ENCODE results near the gene OR1F1. TPM values are rescaled to one million over a fixed set of nuclear protein-coding genes. Genes with fewer than 3 reads are reported as not detected.
"Not testable (repeated sequence)": the region's sequence is repeated elsewhere in the genome, so short reads cannot be mapped to it uniquely, and the experiment has no call there.

Gene OR1F1
- polyA plus RNA-seq (ENCODE audit: insufficient read length in 4 of 4): not detected

DNA sequence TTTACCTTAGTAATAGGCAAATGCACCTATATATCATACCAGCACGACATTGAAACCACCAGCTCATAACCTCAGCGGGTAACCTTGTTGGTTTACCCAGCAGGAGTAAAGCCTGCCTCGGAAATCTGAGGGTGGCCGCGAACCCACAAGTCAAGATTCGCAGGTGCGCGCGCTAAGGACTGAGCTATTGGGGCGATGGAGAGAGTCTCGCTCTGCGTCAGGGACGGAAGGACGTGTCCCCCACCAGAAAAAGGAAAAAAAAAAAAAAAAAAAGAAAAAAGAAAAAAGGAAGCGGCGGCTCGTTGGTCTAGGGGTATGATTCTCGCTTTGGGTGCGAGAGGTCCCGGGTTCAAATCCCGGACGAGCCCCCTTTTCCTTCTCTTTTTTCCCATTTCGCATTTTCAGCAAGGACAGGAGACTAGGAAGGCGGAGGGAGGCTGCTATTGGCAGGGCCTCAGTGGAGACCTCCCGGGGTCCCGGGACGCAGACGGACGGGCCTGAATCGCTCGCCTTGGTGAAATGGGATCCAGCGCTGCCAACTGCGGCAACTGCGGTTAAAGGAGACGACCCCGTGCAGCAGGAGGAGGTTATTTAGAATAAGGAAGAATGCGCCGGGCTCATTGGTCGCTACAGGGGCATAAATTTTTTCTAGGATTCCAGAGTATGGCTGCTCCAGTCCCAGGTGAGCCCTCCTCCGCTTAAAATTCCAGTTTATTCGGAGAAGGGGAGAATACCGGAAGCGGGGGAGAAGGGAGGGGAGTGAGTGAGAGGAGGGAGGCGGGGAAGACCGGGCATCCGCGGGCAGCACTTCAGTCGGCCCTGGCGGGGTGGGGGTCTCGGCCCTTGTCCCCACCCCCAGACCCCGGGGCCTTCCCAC is at the start of gene OR1F1:
TSS of gene OR1F1 (plus strand) at position 407 of the 877 bp plus-strand sequence.
- DNase-seq (ENCODE audit: low read depth in 4 of 4, low spot score in 3 of 4): no peak

DNA sequence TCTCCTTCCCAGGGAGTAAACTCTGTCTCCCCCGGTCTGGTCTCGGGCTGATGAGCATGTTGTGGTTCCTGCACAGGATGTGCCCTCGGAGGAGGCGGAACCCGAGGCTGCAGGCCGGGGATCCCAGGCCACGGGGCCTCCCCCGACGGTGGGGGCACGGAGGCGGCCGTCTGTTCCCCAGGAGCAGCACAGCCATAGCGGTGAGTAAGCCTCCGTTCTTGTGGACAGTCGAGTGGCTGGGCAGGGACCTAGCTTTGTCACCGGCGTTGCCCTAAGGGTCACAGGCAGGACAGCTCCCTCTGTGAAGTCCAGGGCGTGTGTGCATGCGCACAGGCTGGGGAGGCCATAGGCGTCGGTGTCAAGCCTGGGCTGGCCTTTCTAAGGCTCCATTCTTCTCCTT is 49.7 kb upstream of the OR1F1 start:
- DNase-seq (ENCODE audit: low read depth in 4 of 4, low spot score in 3 of 4): no peak

DNA sequence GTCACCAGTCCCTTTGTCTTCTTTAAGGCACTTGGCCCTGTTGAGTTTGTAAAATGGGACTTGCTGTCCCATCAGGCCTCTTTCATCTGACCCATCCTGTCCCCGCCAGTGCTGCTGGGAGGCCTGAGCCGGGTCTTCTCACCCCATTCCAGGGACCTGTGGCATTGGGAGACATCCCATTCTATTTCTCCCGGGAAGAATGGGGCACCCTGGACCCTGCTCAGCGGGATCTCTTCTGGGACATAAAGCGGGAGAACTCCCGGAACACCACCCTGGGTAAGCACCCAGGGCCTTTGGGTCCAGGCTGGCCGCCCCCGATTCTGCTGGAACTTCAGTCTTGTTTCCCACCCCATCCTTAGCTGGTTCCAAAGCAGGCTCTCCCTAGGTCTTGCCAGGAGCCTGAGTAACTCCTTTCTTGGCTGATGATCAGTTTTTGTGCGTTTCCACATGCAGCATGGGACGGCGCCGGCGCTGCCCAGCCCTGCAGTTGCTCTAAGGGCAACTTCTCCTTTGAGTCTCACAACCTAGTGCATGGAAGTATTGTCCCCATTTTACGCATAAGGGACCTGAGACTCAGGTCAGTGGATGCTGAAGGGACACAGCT is 49.1 kb upstream of the OR1F1 start:
- DNase-seq (ENCODE audit: low read depth in 4 of 4, low spot score in 3 of 4): no peak

DNA sequence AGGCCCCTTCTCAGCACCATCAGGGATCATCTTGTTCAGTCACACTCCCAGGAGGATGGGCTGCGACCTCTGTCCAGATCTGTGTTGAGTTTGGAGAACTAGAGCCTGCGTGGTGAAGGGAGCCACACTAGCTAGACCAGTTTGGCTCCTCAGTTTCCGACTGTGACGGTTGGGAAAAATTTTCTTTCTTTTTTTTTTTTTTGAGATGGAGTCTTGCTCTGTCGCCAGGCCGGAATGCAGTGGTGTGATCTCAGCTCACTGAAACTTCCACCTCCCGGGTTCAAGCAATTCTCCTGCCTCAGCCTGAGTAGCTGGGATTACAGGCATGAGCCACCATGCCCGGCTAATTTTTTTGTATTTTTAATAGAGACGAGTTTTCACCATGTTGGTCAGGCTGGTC is 48.4 kb upstream of the OR1F1 start:
- DNase-seq (ENCODE audit: low read depth in 4 of 4, low spot score in 3 of 4): not testable (repeated sequence)

DNA sequence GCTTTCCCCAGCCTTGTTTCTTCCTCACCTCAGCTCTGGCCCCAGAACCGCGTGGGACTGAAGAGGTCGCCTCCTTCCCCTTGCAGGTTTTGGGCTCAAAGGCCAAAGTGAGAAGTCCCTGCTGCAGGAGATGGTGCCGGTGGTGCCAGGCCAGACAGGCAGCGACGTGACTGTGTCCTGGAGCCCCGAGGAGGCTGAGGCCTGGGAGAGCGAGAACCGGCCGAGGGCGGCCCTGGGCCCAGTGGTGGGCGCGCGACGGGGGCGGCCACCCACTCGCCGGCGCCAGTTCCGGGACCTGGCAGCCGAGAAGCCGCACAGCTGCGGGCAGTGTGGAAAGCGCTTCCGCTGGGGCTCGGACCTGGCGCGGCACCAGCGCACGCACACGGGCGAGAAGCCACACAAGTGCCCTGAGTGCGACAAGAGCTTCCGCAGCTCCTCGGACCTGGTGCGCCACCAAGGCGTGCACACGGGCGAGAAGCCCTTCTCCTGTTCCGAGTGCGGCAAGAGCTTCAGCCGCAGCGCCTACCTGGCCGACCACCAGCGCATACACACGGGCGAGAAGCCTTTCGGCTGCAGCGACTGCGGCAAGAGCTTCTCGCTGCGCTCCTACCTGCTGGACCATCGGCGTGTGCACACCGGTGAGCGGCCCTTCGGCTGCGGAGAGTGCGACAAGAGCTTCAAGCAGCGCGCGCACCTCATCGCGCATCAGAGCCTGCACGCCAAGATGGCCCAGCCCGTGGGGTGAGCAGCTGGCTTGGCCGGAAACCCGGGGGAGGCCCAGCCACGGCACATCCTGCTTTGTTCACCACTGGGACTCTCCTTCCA is 47.2 kb upstream of the OR1F1 start:
- DNase-seq (ENCODE audit: low read depth in 4 of 4, low spot score in 3 of 4): no peak

DNA sequence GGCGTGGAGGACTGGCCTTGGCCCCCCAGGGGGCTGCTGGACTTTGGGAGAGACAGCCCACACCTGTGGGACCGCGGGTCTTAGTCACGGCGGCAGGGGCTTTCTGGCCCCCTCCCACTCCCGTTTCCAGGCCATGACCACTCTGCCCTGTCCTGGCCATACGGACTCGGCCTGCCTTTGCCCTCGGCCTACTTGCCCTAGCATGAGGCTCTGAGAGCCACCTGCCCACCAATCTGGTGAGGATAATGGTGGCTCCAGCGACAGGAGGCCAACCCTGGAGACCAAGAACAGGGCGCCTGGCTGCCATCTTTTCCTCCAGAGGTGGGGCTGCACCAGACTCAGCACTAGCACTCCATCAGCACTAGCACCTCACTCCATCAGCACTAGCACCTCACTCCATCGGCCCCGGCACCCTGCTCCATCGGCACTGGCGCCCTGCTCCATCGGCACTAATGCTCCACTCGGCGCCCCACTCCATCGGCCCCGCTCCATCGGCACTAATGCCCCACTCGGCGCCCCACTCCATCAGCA is 46.2 kb upstream of the OR1F1 start:
- no peak for DNase-seq (ENCODE audit: low read depth in 4 of 4, low spot score in 3 of 4)

GRCh38 chr16:3142327-3142726 is 45.7 kb upstream of the OR1F1 start:
- no peak for DNase-seq (ENCODE audit: low read depth in 4 of 4, low spot score in 3 of 4)

GRCh38 chr16:3142770-3143169 is 45.2 kb upstream of the OR1F1 start:
- DNase-seq (ENCODE audit: low read depth in 4 of 4, low spot score in 3 of 4): no peak

- no peak for DNase-seq (ENCODE audit: low read depth in 4 of 4, low spot score in 3 of 4)
Measured at GRCh38 chr16:3143189-3143588, 44.8 kb upstream of the OR1F1 start.

DNA sequence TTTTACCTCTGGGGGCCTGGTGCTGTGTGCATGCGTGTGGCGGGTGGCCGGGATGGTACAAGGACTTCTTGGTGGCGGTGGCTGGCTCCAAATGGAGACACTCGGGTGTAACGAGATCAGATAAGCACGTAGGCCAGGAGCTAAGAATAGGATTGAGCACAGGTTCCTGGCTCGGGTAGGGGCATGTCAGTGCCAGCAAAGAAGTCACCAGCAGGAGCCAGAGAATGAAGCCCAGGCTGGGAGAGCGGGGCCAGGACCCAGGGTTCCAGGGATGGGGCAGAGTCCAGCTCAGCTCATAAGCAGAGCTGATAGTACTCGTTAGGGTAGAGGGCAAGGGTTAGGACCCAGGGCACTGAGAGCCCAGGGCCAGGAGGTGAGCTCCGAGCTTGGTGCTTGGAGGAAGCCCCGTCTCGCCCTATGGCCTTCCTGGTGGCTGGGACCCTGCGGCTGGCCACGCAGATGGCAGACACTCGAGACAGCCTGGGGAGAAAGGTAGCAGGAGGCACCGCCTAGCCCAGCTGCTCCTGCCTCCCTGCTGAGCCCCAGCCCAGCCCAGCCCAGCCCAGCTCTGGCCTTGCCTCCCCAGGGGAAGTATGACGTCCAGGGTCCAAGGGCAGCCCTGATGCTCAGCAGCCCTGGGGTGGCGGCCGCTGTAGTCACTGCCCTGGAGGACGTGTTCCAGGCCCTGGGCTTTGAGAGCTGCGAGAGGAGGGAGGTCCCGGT is 44.2 kb upstream of the OR1F1 start:
- no peak for DNase-seq (ENCODE audit: low read depth in 4 of 4, low spot score in 3 of 4)

- no peak for DNase-seq (ENCODE audit: low read depth in 4 of 4, low spot score in 3 of 4)
Measured at GRCh38 chr16:3144321-3144983, 43.6 kb upstream of the OR1F1 start.

DNA sequence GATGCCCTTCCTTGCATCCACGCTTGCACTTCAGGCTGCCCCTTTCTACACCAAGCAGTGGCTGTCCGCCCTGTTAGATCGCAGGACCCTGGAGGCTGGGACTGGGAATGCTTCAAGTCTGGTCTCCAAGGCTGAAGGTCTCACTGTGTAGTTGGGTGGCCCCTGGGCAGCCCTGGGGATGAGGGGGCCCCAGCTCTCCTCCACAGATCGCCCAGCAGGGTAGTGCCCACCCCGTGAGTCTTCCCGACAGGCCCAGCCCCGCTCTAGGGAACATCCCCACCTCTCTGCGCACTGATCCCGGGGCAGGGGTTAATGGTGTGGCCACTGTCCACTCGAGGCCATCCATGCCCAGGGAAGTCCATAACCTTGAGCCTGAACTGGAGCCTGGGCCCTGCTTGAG is 42.9 kb upstream of the OR1F1 start:
- DNase-seq (ENCODE audit: low read depth in 4 of 4, low spot score in 3 of 4): no peak

- no peak for DNase-seq (ENCODE audit: low read depth in 4 of 4, low spot score in 3 of 4)
Measured at GRCh38 chr16:3145660-3146059, 42.3 kb upstream of the OR1F1 start.

- no peak for DNase-seq (ENCODE audit: low read depth in 4 of 4, low spot score in 3 of 4)
Measured at GRCh38 chr16:3147046-3147756, 40.8 kb upstream of the OR1F1 start.

DNA sequence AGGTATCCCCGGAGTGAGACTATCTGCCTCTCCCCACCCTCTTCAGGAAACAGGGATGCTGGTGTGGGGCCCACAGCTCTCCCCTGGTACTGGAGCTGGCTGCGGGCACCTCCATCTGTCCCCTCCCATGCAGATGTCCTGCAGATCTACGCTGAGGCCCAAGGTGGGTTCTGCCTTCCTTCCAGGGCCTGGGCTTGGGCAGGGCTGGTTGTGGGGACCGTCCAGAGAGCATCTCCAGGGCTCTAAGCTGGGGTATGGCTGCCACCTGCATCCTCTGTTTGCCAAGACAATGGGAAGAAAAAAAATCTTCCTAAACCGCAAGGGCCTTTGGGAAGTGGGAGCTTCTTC is 40.3 kb upstream of the OR1F1 start:
- no peak for DNase-seq (ENCODE audit: low read depth in 4 of 4, low spot score in 3 of 4)

DNA sequence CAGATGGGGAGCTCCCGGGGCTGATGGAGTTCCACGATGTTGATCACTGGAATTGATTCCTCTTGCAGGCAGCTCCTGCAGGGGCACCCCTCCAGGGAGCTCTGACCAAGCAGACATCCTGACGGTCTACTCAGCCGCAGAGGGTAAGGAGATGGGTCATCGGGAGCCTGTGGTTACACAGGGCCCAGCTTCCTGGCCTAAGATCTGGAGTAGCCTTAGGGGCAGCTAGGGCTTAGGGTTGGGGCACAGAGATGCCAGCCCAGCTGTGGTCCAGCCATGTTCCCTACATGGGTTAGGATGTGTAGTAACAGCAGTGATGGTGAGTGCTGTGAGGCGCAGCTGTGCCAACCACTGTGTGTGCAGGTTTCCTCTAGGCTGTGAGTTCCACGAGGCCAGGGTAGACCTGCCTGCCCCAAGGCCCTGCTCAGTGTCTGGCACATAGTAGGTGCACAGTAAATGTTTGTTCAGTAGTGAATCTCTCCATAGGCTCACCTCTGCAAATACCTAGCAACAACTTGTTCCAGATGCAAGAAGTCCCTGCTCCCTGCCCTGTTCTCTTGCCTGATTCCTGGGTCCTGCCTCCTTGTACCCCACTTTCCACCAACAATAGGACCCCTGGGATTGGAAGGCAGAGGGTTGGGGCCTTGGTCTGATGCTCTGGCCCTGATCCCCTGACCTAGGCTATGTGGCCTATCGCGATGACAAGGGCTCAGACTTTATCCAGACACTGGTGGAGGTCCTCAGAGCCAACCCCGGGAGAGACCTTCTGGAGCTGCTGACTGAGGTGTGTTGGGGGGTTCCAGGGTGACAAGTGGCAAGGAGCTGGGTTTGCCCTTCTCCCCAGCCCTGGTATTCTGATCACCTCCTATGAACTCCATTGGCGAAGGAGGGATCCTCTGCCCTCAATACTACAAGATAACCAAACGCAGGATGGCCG is 39.5 kb upstream of the OR1F1 start:
- DNase-seq (ENCODE audit: low read depth in 4 of 4, low spot score in 3 of 4): no peak

GRCh38 chr16:3149193-3149530 is 38.8 kb upstream of the OR1F1 start:
- DNase-seq (ENCODE audit: low read depth in 4 of 4, low spot score in 3 of 4): no peak

GRCh38 chr16:3149630-3150345 is 38.2 kb upstream of the OR1F1 start:
- no peak for DNase-seq (ENCODE audit: low read depth in 4 of 4, low spot score in 3 of 4)
